SU-DHL-6 (cell line): ENCODE measurements around the gene SCFD2.

Experiments used
- EZH2phosphoT487 ChIP-seq: fragments of 200-600 bp; sonication (generic), shearing (Covaris generic); conservative IDR thresholded peaks from 2 replicates; pipeline ENCODE4 v1.6.1; 2018; ENCODE audit warnings: mild to moderate bottlenecking, antibody characterized with exemption, low read length, moderate library complexity, mixed read lengths
- TF ChIP-seq, protein P1 (sequence below): fragments of 200-600 bp; sonication (generic); IDR thresholded peaks from one replicate; pipeline ENCODE4 v1.5.1; 2017; ENCODE audit warnings: antibody characterized with exemption, mild to moderate bottlenecking, low read length, moderate library complexity; ENCODE audit not compliant: insufficient read depth, poor library complexity, severe bottlenecking

- TF ChIP-seq, protein P1, sequence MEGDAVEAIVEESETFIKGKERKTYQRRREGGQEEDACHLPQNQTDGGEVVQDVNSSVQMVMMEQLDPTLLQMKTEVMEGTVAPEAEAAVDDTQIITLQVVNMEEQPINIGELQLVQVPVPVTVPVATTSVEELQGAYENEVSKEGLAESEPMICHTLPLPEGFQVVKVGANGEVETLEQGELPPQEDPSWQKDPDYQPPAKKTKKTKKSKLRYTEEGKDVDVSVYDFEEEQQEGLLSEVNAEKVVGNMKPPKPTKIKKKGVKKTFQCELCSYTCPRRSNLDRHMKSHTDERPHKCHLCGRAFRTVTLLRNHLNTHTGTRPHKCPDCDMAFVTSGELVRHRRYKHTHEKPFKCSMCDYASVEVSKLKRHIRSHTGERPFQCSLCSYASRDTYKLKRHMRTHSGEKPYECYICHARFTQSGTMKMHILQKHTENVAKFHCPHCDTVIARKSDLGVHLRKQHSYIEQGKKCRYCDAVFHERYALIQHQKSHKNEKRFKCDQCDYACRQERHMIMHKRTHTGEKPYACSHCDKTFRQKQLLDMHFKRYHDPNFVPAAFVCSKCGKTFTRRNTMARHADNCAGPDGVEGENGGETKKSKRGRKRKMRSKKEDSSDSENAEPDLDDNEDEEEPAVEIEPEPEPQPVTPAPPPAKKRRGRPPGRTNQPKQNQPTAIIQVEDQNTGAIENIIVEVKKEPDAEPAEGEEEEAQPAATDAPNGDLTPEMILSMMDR: no peak
- no peak for TF ChIP-seq EZH2phosphoT487
Observed at GRCh38 chr4:53371049-53371448, 5.2 kb upstream of the SCFD2 start.
